HepG2 (cell line): ENCODE data around the gene MYO1C. TPM values are rescaled to one million over a fixed set of nuclear protein-coding genes. Genes with fewer than 3 reads are reported as not detected.

Experiments used
- AKAP8 ChIP-seq: sonication (generic); formaldehyde crosslinking; IDR thresholded peaks from 2 replicates; pipeline ENCODE4 v1.5.1; 2020; ENCODE audit warnings: mild to moderate bottlenecking, missing genetic modification reagents
- ARID2 ChIP-seq: sonication (generic); formaldehyde crosslinking; IDR thresholded peaks from 2 replicates; pipeline ENCODE4 v1.8.1; 2022; ENCODE audit warnings: mild to moderate bottlenecking, missing genetic modification reagents, borderline replicate concordance
- ERF ChIP-seq: IDR thresholded peaks from 2 replicates; pipeline ENCODE4 v1.6.1; 2018; ENCODE audit warnings: missing biosample characterization, missing genetic modification reagents
- FOXO1 ChIP-seq: sonication (generic); formaldehyde crosslinking; IDR thresholded peaks from 2 replicates; pipeline ENCODE4 v1.4.0; 2020; ENCODE audit warnings: missing genetic modification reagents
- HOXA5 ChIP-seq: sonication (generic); formaldehyde crosslinking; IDR thresholded peaks from 2 replicates; pipeline ENCODE4 v1.4.0; 2020; ENCODE audit warnings: missing genetic modification reagents
- KLF13 ChIP-seq: sonication (generic); formaldehyde crosslinking; IDR thresholded peaks from 2 replicates; pipeline ENCODE4 v1.4.0; 2020; ENCODE audit warnings: mild to moderate bottlenecking, missing genetic modification reagents
- TCF7L2 ChIP-seq: IDR thresholded peaks from 2 replicates; pipeline ENCODE4 v1.6.1; 2011; ENCODE audit warnings: mild to moderate bottlenecking, low read depth, low read length, moderate library complexity
- ZNF343 ChIP-seq: sonication (generic); formaldehyde crosslinking; IDR thresholded peaks from 2 replicates; pipeline ENCODE4 v1.4.0; 2020; ENCODE audit warnings: mild to moderate bottlenecking, missing genetic modification reagents
- ZNF383 ChIP-seq: sonication (generic); formaldehyde crosslinking; IDR thresholded peaks from 2 replicates; pipeline ENCODE4 v1.4.0; 2020; ENCODE audit warnings: missing genetic modification reagents, mild to moderate bottlenecking, borderline replicate concordance
- ZNF883 ChIP-seq: sonication (generic); formaldehyde crosslinking; IDR thresholded peaks from 2 replicates; pipeline ENCODE4 v1.5.1; 2020; ENCODE audit warnings: mild to moderate bottlenecking, missing genetic modification reagents; ENCODE audit errors: not compliant biosample characterization
- ZZZ3 ChIP-seq: sonication (generic); formaldehyde crosslinking; IDR thresholded peaks from 2 replicates; pipeline ENCODE4 v1.4.0; 2020; ENCODE audit warnings: missing genetic modification reagents, mild to moderate bottlenecking, borderline replicate concordance
- polyA plus RNA-seq, 8 experiments: library from polyadenylated mRNA; depleted of rRNA in 3 of 8; stranded (reverse) in 7 of 8; unstranded in 1 of 8; fragments of >200 nt; fragmentation: Illumina TruSeq in 4 of 8; extraction: Trizol in 4 of 8; gene quantifications; 2 replicates each; pipeline versions ENCODE4 v1.2.1 to v1.2.3, GENCODE V29; 2011 to 2016; ENCODE audit warnings: low read depth in 4 of 8, missing spikeins in 1 of 8, mixed read lengths in 1 of 8; ENCODE audit not compliant: insufficient read depth in 1 of 8
- total RNA-seq, 5 experiments: library from RNA; depleted of rRNA; stranded (reverse); fragments of >200 nt; fragmentation: Illumina TruSeq; extraction: Trizol; gene quantifications; 2 replicates each; pipeline ENCODE4 v1.2.3, GENCODE V29; 2016; ENCODE audit warnings: low read depth in 1 of 5
- TF ChIP-seq, protein P1 (sequence below): sonication (generic); formaldehyde crosslinking; IDR thresholded peaks from 2 replicates; pipeline ENCODE4 v1.5.1; 2020; ENCODE audit warnings: mild to moderate bottlenecking, moderate library complexity, missing genetic modification reagents
- TF ChIP-seq, protein P2 (sequence below): sonication (generic); formaldehyde crosslinking; IDR thresholded peaks from 2 replicates; pipeline ENCODE4 v1.8.0; 2022; ENCODE audit warnings: missing genetic modification reagents, mild to moderate bottlenecking, moderate library complexity, borderline replicate concordance
- TF ChIP-seq, protein P3 (sequence below): sonication (generic); formaldehyde crosslinking; IDR thresholded peaks from 2 replicates; pipeline ENCODE4 v1.4.0; 2020; ENCODE audit warnings: mild to moderate bottlenecking, missing genetic modification reagents
- TF ChIP-seq, protein P4 (sequence below): sonication (generic); formaldehyde crosslinking; IDR thresholded peaks from 2 replicates; pipeline ENCODE4 v1.4.0; 2020; ENCODE audit warnings: missing genetic modification reagents

MYO1C gene
- total and polyA plus RNA-seq, 2 of the 13 experiments (the other 11 are each of a cell fraction or from before 2014, with no cell fraction given) = 22.7 to 40.8 TPM

DNA sequence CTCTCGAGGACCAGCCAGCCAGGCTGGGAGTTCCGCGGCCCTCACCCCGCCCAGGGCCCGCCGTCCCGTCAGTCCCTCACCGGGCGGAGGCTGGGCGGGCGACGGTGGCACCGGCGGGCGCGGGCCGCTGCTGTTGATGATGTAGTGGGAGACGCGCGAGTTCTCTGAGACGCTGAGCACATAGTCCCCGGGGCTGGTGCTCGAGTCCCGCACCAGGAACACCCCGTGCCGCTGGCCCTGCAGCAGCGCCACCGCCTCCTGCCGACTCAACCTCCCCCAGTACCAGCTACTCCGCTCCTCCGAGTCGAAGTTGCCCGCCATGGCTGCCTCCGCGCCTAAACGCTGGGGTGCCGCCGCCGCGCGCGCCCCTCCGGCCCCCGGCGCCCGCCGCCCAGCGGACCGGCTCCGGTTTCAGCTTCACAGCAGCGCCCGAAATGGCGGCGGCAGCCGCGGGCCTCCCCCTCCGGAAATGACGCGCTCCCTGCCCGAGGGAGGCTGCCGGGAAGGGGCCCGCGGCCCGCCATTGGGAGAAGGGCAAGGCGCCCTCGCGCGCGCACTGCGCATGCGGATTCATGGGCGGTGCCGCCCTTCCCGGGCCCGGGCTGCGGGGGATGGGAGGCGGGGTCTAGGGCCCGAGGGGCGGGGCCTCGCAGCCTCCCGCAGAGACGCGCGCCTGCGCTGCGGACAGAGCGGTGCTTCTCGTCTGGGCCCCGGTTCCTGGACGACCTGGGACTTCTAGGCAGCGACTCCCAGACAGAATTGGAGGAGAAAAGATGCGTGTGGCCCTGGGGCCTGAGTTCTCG, 36.5 kb downstream of the MYO1C start, which contains the start of gene CRK (continued):
- TF ChIP-seq, protein P1, sequence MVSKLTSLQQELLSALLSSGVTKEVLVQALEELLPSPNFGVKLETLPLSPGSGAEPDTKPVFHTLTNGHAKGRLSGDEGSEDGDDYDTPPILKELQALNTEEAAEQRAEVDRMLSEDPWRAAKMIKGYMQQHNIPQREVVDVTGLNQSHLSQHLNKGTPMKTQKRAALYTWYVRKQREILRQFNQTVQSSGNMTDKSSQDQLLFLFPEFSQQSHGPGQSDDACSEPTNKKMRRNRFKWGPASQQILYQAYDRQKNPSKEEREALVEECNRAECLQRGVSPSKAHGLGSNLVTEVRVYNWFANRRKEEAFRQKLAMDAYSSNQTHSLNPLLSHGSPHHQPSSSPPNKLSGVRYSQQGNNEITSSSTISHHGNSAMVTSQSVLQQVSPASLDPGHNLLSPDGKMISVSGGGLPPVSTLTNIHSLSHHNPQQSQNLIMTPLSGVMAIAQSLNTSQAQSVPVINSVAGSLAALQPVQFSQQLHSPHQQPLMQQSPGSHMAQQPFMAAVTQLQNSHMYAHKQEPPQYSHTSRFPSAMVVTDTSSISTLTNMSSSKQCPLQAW (CRISPR knock-in tag) = peak; percentile 68
- no peak for TF ChIP-seq AKAP8 (CRISPR knock-in tag)
- no peak for TF ChIP-seq ZZZ3
- TF ChIP-seq ZNF343 = no peak
- TF ChIP-seq, protein P2, sequence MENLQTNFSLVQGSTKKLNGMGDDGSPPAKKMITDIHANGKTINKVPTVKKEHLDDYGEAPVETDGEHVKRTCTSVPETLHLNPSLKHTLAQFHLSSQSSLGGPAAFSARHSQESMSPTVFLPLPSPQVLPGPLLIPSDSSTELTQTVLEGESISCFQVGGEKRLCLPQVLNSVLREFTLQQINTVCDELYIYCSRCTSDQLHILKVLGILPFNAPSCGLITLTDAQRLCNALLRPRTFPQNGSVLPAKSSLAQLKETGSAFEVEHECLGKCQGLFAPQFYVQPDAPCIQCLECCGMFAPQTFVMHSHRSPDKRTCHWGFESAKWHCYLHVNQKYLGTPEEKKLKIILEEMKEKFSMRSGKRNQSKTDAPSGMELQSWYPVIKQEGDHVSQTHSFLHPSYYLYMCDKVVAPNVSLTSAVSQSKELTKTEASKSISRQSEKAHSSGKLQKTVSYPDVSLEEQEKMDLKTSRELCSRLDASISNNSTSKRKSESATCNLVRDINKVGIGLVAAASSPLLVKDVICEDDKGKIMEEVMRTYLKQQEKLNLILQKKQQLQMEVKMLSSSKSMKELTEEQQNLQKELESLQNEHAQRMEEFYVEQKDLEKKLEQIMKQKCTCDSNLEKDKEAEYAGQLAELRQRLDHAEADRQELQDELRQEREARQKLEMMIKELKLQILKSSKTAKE (CRISPR knock-in tag) = no peak
- peak; percentile 17 for TF ChIP-seq ZNF883 (CRISPR knock-in tag)
- TF ChIP-seq TCF7L2 = no peak
- TF ChIP-seq, protein P3, sequence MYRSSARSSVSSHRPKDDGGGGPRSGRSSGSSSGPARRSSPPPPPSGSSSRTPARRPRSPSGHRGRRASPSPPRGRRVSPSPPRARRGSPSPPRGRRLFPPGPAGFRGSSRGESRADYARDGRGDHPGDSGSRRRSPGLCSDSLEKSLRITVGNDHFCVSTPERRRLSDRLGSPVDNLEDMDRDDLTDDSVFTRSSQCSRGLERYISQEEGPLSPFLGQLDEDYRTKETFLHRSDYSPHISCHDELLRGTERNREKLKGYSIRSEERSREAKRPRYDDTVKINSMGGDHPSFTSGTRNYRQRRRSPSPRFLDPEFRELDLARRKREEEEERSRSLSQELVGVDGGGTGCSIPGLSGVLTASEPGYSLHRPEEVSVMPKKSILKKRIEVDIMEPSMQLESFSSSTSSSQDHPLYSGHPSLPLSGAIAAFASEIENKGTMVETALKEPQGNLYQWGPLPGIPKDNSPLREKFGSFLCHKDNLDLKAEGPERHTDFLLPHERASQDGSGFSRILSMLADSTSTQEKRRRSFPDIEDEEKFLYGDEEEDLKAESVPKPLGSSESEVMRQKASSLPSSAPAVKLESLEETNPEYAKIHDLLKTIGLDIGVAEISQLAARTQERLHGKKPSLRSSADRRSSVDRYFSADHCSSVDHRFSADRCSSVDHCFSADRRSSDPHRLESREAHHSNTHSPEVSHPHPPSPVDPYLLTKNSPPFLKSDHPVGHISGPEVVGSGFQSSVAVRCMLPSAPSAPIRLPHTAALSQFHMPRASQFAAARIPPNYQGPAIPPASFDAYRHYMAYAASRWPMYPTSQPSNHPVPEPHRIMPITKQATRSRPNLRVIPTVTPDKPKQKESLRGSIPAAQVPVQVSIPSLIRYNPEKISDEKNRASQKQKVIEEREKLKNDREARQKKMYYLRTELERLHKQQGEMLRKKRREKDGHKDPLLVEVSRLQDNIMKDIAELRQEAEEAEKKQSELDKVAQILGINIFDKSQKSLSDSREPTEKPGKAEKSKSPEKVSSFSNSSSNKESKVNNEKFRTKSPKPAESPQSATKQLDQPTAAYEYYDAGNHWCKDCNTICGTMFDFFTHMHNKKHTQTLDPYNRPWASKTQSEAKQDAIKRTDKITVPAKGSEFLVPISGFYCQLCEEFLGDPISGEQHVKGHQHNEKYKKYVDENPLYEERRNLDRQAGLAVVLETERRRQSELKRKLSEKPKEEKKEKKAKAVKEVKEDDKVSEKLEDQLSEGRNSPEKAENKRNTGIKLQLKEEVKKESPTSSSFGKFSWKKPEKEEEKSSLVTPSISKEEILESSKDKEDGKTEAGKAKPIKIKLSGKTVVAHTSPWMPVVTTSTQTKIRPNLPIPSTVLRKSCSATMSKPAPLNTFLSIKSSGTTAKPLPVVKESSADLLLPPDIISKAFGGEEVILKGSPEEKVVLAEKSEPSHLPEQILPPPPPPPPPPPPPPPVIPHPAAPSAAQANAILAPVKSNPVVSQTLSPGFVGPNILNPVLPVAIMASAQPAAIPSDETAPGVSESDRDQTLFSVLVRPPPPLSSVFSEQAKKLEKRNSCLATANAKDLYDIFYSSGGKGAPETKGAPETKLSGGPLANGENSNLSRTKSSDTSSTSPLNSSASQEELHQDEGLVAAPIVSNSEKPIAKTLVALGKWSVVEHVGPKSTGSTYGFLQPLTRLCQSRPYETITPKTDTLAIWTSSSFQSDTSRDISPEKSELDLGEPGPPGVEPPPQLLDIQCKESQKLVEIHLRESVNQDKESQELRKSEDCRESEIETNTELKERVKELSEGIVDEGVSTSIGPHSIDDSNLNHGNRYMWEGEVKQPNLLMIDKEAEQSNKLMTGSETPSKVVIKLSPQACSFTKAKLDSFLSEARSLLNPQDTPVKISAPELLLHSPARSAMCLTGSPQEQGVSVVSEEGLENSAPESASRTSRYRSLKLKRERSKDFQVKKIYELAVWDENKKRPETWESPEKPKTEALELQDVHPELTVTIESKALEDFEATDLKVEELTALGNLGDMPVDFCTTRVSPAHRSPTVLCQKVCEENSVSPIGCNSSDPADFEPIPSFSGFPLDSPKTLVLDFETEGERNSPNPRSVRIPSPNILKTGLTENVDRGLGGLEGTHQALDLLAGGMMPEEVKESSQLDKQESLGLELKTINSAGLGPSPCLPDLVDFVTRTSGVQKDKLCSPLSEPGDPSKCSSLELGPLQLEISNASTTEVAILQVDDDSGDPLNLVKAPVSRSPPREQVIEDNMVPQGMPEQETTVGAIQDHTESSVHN (CRISPR knock-in tag) = no peak
- 0 out of 2 replicates have a peak, but pooled peaks have one; percentile 22 for TF ChIP-seq FOXO1 (CRISPR knock-in tag)
- TF ChIP-seq KLF13 (CRISPR knock-in tag) = no peak
- TF ChIP-seq HOXA5 = peak; percentile 17; the same call in 1 of the 2 replicates
- 0 out of 2 replicates have a peak, but pooled peaks have one; percentile 51 for TF ChIP-seq ZNF383 (CRISPR knock-in tag)
- TF ChIP-seq ARID2 (CRISPR knock-in tag) = no peak
- TF ChIP-seq ERF = peak; percentile 41; the same call in 1 of the 2 replicates
- TF ChIP-seq, protein P4, sequence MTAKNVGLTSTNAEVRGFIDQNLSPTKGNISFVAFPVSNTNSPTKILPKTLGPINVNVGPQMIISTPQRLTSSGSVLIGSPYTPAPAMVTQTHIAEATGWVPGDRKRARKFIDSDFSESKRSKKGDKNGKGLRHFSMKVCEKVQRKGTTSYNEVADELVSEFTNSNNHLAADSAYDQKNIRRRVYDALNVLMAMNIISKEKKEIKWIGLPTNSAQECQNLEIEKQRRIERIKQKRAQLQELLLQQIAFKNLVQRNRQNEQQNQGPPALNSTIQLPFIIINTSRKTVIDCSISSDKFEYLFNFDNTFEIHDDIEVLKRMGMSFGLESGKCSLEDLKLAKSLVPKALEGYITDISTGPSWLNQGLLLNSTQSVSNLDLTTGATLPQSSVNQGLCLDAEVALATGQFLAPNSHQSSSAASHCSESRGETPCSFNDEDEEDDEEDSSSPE (CRISPR knock-in tag) = peak; percentile 68
